DND-41 (cell line): ENCODE measurements around the gene AHNAK.
A peak's percentile ranks its signal among the peaks of the same experiment; 100 is the strongest.
"Not testable (repeated sequence)": the region's sequence is repeated elsewhere in the genome, so short reads cannot be mapped to it uniquely, and the experiment has no call there.

Experiments used
- ATAC-seq: fragments of 200-7000 bp; cut with Tn5 transposase; 3 replicates; pipeline ENCODE4 v1.9.1; 2021; ENCODE audit warnings: low read depth; ENCODE audit not compliant: insufficient read depth
- DNase-seq: peaks from one replicate; pipeline ENCODE4 v3.0.0-alpha.2; 2020
- H2AFZ ChIP-seq: 2 replicates; pipeline ENCODE4 v1.6.0; 2012; ENCODE audit warnings: low read depth, low read length
- H3K27ac ChIP-seq: 2 replicates; pipeline ENCODE4 v1.5.1; 2012; ENCODE audit warnings: low read length, inconsistent platforms
- H3K27me3 ChIP-seq: fragments of 200-600 bp; sonication (generic); 2 replicates; pipeline ENCODE4 v1.6.0; 2012; ENCODE audit warnings: low read length, mild to moderate bottlenecking, inconsistent platforms; ENCODE audit not compliant: insufficient read depth, poor library complexity
- H3K36me3 ChIP-seq: 2 replicates; pipeline ENCODE4 v1.5.1; 2012; ENCODE audit warnings: low read length, inconsistent platforms; ENCODE audit not compliant: insufficient read depth
- H3K4me1 ChIP-seq: 2 replicates; pipeline ENCODE4 v1.5.1; 2012; ENCODE audit warnings: mild to moderate bottlenecking, low read length; ENCODE audit not compliant: insufficient read depth
- H3K4me2 ChIP-seq: 2 replicates; pipeline ENCODE4 v1.6.0; 2012; ENCODE audit warnings: mild to moderate bottlenecking, moderate library complexity, low read length, inconsistent platforms; ENCODE audit not compliant: insufficient read depth
- H3K4me3 ChIP-seq, 2 experiments: fragments of 200-600 bp in 1 of 2; shearing (Covaris generic) in 1 of 2; 2 replicates each; pipeline ENCODE4 v1.5.1; 2012 to 2016; ENCODE audit warnings: inconsistent platforms in 2 of 2, low read length in 2 of 2, mild to moderate bottlenecking in 2 of 2, low read depth in 1 of 2, moderate library complexity in 1 of 2
- H3K79me2 ChIP-seq: 2 replicates; pipeline ENCODE4 v1.6.0; 2012; ENCODE audit warnings: low read length, inconsistent platforms; ENCODE audit not compliant: insufficient read depth
- H3K9ac ChIP-seq: 2 replicates; pipeline ENCODE4 v1.6.0; 2012; ENCODE audit warnings: low read depth, mild to moderate bottlenecking, inconsistent platforms, low read length, moderate library complexity
- H3K9me3 ChIP-seq: 2 replicates; pipeline ENCODE4 v1.5.1; 2012; ENCODE audit warnings: low read length, moderate library complexity, mild to moderate bottlenecking, inconsistent platforms; ENCODE audit not compliant: insufficient read depth, severe bottlenecking
- H4K20me1 ChIP-seq: 2 replicates; pipeline ENCODE4 v1.6.0; 2012; ENCODE audit warnings: low read length; ENCODE audit not compliant: insufficient read depth
- CTCF ChIP-seq: IDR thresholded peaks from 2 replicates; pipeline ENCODE4 v1.5.1; 2012; ENCODE audit warnings: borderline replicate concordance, low read length, moderate library complexity, mild to moderate bottlenecking; ENCODE audit not compliant: poor library complexity, severe bottlenecking; ENCODE audit errors: extremely low read depth
- EZH2 ChIP-seq: IDR thresholded peaks from 3 replicates; pipeline ENCODE4 v1.6.1; 2012; ENCODE audit warnings: borderline replicate concordance, low read depth, mild to moderate bottlenecking, moderate library complexity, low read length, inconsistent platforms; ENCODE audit not compliant: severe bottlenecking

Gene AHNAK

GRCh38 chr11:62501432-62501891, 45.1 kb downstream of the AHNAK start:
- Histone ChIP-seq H3K27ac (no peak overlapping the region), H3K36me3 (no peaks in the 10 kb centered on the region), H3K4me3 (no peak overlapping the region), H3K9me3 (no peaks in the 10 kb centered on the region), H3K27me3 (no peaks in the 10 kb centered on the region), H3K79me2 (no peaks in the 10 kb centered on the region), H2AFZ (no peak overlapping the region), H3K9ac (no peak overlapping the region), H3K4me1 (no peaks in the 10 kb centered on the region), H4K20me1 (no peaks in the 10 kb centered on the region), H3K4me2 (no peak overlapping the region)
- no peak for ATAC-seq
- TF ChIP-seq EZH2 (no peak), CTCF (no peak)
- no peak for DNase-seq

GRCh38 chr11:62500650-62501030, 46.0 kb downstream of the AHNAK start:
- Histone ChIP-seq H3K9me3 (no peaks in the 10 kb centered on the region), H3K27me3 (no peaks in the 10 kb centered on the region), H3K4me1 (no peaks in the 10 kb centered on the region), H3K4me3 (no peak overlapping the region), H4K20me1 (no peaks in the 10 kb centered on the region), H3K9ac (no peak overlapping the region), H3K4me2 (no peak overlapping the region), H2AFZ (no peak overlapping the region), H3K79me2 (no peaks in the 10 kb centered on the region), H3K27ac (no peak overlapping the region), H3K36me3 (no peaks in the 10 kb centered on the region)
- no peak for ATAC-seq
- no peak for DNase-seq
- TF ChIP-seq CTCF (no peak), EZH2 (no peak)

- Histone ChIP-seq H3K36me3 (no peaks in the 10 kb centered on the region), H3K4me2 (no peak overlapping the region), H4K20me1 (no peaks in the 10 kb centered on the region), H3K4me3 (no peak overlapping the region), H3K27ac (no peak overlapping the region), H3K79me2 (no peaks in the 10 kb centered on the region), H3K9me3 (no peaks in the 10 kb centered on the region), H3K27me3 (no peaks in the 10 kb centered on the region), H3K9ac (no peak overlapping the region), H3K4me1 (no peaks in the 10 kb centered on the region), H2AFZ (no peak overlapping the region)
- ATAC-seq (no peak), DNase-seq (no peak)
- TF ChIP-seq CTCF: no peak
- TF ChIP-seq EZH2: no peak
Observed at GRCh38 chr11:62499944-62500649, 46.5 kb downstream of the AHNAK start.

- H3K79me2 ChIP-seq, H3K27ac ChIP-seq, H3K36me3 ChIP-seq, H4K20me1 ChIP-seq, H3K9ac ChIP-seq, H3K4me2 ChIP-seq, H3K27me3 ChIP-seq, H3K4me1 ChIP-seq, H3K4me3 ChIP-seq, H3K9me3 ChIP-seq, H2AFZ ChIP-seq: not testable (repeated sequence)
- peak; percentile 74 for ATAC-seq
- peak; percentile 24 for DNase-seq
Observed at GRCh38 chr11:62499311-62499943, 47.2 kb downstream of the AHNAK start.
